Neutrophil (primary cell): ENCODE data around the gene COL8A1.

Source experiments
- H3K27ac ChIP-seq: fragments of 200-600 bp; sonication (generic); 2 replicates; pipeline ENCODE4 v1.5.1; 2016; ENCODE audit warnings: mild to moderate bottlenecking, moderate library complexity
- H3K27me3 ChIP-seq: fragments of 200-600 bp; sonication (generic); 2 replicates; pipeline ENCODE4 v1.6.0; 2016; ENCODE audit warnings: mild to moderate bottlenecking
- H3K36me3 ChIP-seq: fragments of 200-600 bp; sonication (generic); 2 replicates; pipeline ENCODE4 v1.5.1; 2017
- H3K4me1 ChIP-seq, 2 experiments: fragments of 200-600 bp in 1 of 2; sonication (generic) in 1 of 2; 1 replicate in 1 of 2; 2 replicates in 1 of 2; pipeline versions ENCODE4 v1.5.1 to v1.6.1; 2013 to 2016; ENCODE audit warnings: low read depth in 1 of 2, low read length in 1 of 2, mild to moderate bottlenecking in 1 of 2, moderate library complexity in 1 of 2; ENCODE audit not compliant: control insufficient read depth in 1 of 2, insufficient read depth in 1 of 2
- H3K4me3 ChIP-seq, 2 experiments: fragments of 200-600 bp in 1 of 2; sonication (generic) in 1 of 2; 1 replicate in 1 of 2; 2 replicates in 1 of 2; pipeline ENCODE4 v1.5.1; 2013 to 2016; ENCODE audit warnings: low read depth in 1 of 2, low read length in 1 of 2, mild to moderate bottlenecking in 1 of 2, moderate library complexity in 1 of 2
- H3K9me3 ChIP-seq: fragments of 200-600 bp; sonication (generic); 2 replicates; pipeline ENCODE4 v1.5.1; 2016
- TF ChIP-seq, protein P1 (sequence below): fragments of 200-600 bp; sonication (generic); IDR thresholded peaks from 2 replicates; pipeline ENCODE4 v1.5.1; 2016; ENCODE audit warnings: antibody characterized with exemption

The COL8A1 gene

DNA sequence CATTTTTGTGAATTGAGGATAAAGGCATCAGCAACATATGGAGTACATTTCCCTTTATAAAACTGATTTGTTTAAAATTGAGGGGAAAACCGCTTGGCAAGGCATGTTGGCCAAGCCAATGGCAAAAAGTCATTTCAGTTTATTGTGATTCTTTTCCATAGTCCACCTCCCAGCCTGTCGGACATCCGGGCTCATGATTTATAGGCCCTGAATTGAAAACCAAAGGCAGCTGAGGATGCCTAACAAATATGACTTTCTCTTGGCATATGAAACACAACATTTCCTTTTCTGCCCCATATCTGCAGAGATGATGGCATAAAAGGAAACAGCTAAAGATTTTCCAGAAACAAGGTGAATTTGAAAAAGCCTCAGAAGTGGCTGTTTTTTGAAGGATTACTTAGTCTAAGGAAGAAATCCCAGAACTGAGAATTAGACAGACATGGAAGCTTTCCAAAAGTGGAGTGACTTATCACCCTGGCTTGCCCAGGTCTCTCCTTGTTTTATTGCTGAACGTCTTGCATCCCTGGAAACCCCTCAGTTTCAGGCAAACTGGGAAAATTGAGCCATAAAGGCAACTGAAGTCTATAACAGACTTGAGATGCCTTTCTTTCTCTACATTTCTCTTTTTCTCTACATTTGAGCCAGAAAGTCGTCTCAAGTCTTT lies 74.0 kb downstream of the COL8A1 start:
- no peak overlapping the region for H3K27ac ChIP-seq
- no peak overlapping the region for H3K4me3 ChIP-seq
- TF ChIP-seq, protein P1, sequence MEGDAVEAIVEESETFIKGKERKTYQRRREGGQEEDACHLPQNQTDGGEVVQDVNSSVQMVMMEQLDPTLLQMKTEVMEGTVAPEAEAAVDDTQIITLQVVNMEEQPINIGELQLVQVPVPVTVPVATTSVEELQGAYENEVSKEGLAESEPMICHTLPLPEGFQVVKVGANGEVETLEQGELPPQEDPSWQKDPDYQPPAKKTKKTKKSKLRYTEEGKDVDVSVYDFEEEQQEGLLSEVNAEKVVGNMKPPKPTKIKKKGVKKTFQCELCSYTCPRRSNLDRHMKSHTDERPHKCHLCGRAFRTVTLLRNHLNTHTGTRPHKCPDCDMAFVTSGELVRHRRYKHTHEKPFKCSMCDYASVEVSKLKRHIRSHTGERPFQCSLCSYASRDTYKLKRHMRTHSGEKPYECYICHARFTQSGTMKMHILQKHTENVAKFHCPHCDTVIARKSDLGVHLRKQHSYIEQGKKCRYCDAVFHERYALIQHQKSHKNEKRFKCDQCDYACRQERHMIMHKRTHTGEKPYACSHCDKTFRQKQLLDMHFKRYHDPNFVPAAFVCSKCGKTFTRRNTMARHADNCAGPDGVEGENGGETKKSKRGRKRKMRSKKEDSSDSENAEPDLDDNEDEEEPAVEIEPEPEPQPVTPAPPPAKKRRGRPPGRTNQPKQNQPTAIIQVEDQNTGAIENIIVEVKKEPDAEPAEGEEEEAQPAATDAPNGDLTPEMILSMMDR, result no peak
- no peaks in the 10 kb centered on the region for H3K4me1 ChIP-seq
- no peaks in the 10 kb centered on the region for H3K36me3 ChIP-seq
- H3K9me3 ChIP-seq, result no peaks in the 10 kb centered on the region
- H3K27me3 ChIP-seq, result no peaks in the 10 kb centered on the region

DNA sequence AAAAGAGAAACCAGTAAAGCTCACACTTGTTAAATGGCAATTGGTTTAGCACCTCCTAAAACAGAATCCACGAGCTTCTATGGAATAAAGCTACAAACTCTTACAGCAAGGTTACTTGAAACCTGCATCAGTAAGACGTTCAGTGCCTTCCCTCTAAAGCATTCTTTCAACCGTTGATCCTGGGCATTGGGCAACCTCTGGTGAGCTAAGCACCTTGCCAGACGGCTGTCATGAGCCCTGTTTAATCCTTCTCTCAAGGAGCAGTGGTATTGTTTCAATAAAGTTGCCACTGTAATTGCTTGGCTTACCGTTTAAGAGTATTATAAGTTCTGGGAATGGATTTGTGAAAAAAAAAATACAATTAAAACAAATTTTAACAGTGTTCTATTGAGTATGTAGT lies 75.0 kb downstream of the COL8A1 start:
- Histone ChIP-seq H3K4me1 (no peaks in the 10 kb centered on the region), H3K36me3 (no peaks in the 10 kb centered on the region), H3K27me3 (no peaks in the 10 kb centered on the region), H3K27ac (no peak overlapping the region), H3K9me3 (no peaks in the 10 kb centered on the region), H3K4me3 (no peak overlapping the region)
- TF ChIP-seq, protein P1, result no peak

DNA sequence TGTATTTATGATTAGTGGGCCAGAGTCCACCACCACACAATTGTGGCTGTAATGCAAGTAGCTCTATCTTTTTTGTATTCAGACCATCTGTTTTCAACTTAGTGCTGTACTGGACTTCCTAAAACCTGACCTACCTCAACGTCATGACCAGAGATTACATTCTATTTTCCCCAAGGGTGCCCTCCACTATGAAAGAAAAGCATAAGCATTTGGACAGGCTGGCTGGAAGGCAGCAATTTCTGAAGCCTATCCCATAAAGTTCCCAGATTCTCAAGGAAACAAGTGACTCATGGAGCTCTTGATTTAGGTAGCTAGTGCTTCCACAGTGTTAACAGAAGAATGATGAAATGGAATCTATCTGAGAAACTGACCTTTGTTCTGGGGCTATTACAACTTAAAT lies 75.8 kb downstream of the COL8A1 start:
- H3K27ac ChIP-seq, result no peak overlapping the region
- no peaks in the 10 kb centered on the region for H3K4me1 ChIP-seq
- TF ChIP-seq, protein P1, result no peak
- H3K9me3 ChIP-seq, result no peaks in the 10 kb centered on the region
- no peak overlapping the region for H3K4me3 ChIP-seq
- H3K36me3 ChIP-seq, result no peaks in the 10 kb centered on the region
- no peaks in the 10 kb centered on the region for H3K27me3 ChIP-seq

DNA sequence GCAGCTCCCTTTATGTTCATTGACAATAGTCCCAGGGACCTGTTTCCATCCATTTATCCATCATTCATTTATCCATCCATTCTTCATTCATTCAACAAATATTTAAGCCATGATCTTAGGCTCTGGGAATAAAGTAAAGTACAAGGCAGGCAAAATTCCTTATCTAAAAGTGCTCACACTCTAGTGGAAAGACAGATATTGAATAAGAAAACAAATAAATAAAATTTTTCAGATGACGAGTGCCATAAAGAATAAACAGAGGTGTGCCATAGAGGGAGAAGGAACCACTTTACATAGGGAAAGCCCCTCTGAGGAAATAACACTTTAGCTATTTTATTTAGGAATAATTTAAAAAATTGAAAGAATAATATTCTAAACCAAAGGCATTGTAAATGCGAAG lies 76.2 kb downstream of the COL8A1 start:
- Histone ChIP-seq H3K36me3 (no peaks in the 10 kb centered on the region), H3K4me1 (no peaks in the 10 kb centered on the region), H3K4me3 (no peak overlapping the region), H3K27ac (no peak overlapping the region), H3K27me3 (no peaks in the 10 kb centered on the region), H3K9me3 (no peaks in the 10 kb centered on the region)
- TF ChIP-seq, protein P1, result no peak

DNA sequence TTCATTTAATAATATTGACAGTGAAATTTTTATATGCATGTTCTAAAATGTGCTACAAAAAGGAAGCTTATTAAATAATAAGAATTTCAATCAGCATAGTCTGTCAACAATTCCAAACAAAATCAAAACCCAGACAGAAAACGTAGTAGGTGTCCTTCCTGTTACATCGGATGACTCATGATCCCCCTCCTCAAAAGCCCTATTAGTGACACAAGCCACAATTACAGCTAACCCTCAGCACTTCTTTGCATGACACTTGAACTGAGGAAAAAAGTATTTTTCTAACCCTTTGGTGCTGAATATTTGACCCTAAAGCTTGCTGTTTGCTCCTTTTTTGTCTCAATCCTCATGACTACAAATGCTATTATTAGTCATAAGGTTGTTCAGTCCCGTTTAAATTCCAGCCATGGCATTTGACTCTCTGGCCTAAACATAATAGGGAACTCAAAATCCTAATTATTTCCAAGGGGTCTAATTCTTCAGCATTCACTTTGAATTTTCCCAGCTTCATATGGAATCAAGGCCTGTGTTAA lies 78.1 kb downstream of the COL8A1 start:
- H3K27ac ChIP-seq, result no peak overlapping the region
- no peaks in the 10 kb centered on the region for H3K9me3 ChIP-seq
- TF ChIP-seq, protein P1, result no peak
- no peak overlapping the region for H3K4me3 ChIP-seq
- no peaks in the 10 kb centered on the region for H3K27me3 ChIP-seq
- H3K36me3 ChIP-seq, result no peaks in the 10 kb centered on the region
- H3K4me1 ChIP-seq, result no peaks in the 10 kb centered on the region
